CD4-positive, alpha-beta T cell treated with Interleukin-15 for 4 hours (primary cell): ENCODE data around the gene NUPR2.
"Not testable (repeated sequence)": the region's sequence is repeated elsewhere in the genome, so short reads cannot be mapped to it uniquely, and the experiment has no call there.

Source experiments
- DNase-seq: peaks from one replicate; pipeline ENCODE4 v3.0.0-alpha.2; 2020; ENCODE audit warnings: low spot score

NUPR2 gene

GRCh38 chr7:56086761-56087160 lies 29.5 kb downstream of the NUPR2 start:
- no peak for DNase-seq

GRCh38 chr7:56083150-56083785 lies 32.9 kb downstream of the NUPR2 start:
- no peak for DNase-seq

- DNase-seq = no peak
Observed at GRCh38 chr7:56081626-56082340, 34.4 kb downstream of the NUPR2 start.

- not testable (repeated sequence) for DNase-seq
Observed at GRCh38 chr7:56080726-56081435, 35.3 kb downstream of the NUPR2 start.

- no peak for DNase-seq
Observed at GRCh38 chr7:56079450-56080185, 36.6 kb downstream of the NUPR2 start.

- no peak for DNase-seq
Observed at GRCh38 chr7:56078196-56078595, 38.0 kb downstream of the NUPR2 start.

- DNase-seq = no peak
Observed at GRCh38 chr7:56077681-56078080, 38.5 kb downstream of the NUPR2 start.

GRCh38 chr7:56074371-56074791 lies 41.8 kb downstream of the NUPR2 start:
- peak; percentile 75 for DNase-seq

- not testable (repeated sequence) for DNase-seq
Observed at GRCh38 chr7:56066376-56066775, 49.8 kb downstream of the NUPR2 start.
